GM19463 (cell line): Measurements from ENCODE around the gene DOCK10.

Experiments used
- ATAC-seq: cut with Tn5 transposase; IDR thresholded peaks from one replicate; pipeline ENCODE4 v1.9.1; 2021; ENCODE audit warnings: mild to moderate bottlenecking, moderate library complexity; ENCODE audit not compliant: unreplicated experiment

DOCK10 gene

DNA sequence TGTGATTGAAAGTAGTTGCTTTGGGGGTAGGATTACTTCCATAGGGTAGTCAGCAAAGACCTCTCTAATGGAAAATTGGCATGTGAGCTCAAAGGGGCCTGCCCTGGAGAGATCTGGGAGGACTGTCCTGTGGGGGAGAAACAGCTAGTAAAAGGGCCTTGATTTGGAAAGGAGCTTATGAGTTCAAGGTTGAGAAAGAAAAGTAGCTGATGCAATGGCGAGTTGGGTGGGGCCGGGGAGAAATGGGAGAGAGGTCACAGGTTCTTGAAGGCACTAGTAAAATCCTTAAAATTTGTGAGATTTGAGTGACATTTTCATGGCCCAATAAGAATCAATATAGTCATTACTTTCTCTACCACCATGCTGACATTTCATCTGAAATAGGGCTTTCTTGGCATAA is 244.1 kb downstream of the DOCK10 start:
- no peak for ATAC-seq

DNA sequence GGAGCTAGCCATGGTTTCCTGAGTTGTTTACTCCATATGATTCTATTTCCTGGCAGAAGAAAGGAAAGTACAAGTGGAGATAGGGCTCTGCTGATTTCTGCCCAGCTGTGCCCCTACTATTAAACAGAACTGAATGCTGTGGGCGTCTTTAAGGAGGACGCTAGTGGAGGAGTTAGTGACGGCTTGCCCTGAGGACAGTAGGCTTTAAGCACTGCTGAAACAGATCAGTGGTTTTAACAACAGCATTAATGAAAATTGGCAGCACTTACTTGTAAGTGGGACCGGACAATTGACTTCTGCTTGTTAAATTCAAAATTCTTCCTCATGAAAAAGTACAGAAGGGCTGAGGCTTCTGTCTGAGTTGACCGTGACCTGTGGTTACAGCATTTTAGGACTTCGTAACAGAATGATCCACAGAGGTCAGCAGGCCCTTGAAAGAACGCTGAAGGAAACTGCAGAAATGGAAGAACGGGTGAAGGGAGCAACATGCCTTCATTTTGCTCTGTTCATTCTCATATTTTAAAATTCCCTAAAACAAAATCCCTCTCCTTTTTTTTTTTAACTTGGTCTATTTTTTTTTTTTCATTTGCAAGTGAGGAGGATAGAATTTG is 245.5 kb downstream of the DOCK10 start:
- ATAC-seq, result no peak

DNA sequence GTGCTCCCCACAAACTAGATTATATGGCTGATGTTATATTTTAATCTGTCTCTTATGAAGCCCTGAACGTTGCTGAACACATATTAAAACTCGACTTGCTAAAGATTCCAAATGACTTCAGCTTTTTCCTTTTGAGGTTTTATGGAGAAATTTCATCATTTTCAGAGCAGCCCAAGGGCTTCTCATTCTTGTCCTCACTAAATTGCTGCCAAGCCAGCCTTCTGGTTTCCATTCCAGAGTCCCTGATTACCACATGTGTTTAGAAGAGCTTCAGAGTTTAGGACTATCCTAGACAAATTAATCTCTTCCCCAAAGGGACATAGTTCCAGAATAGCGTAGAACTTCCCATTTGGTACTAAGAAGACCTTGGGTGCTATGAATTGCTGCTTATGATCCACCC is 248.3 kb downstream of the DOCK10 start:
- ATAC-seq, result no peak

DNA sequence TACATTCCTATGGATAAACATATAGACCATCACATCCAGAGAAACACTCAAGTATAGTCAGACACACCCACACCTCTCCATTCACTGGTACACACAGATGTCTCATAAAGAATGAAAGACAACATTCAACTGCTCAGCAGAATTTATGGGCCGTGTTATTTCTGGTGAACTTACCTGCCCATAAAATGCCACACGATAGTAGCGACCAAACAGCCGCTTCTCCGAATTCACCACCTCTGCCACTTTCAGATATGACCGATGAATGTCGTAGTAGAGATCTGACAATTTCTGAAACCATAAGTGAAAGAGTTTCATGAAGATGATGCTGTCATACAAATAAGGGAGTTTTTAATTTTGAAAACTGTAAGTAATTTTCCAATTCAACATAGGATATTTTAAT is 255.4 kb downstream of the DOCK10 start:
- no peak for ATAC-seq

DNA sequence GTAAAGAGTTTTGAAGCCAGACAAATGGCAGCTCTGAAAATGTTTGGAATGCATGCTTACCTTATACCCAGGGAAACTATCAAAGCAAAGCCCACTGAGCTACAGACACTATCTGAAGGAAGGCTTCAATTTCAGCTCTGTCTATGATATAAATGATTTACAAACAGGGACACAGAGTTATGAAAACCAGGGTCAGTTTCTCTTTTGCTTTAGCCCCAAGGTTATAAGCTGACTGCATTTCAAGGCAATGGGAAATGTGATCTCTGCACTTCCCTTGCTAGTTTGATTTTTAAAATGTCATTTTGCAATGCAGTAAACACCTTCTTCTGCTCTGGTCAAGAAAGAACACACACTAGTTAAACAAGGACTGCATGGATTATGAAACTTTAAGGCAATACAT is 260.9 kb downstream of the DOCK10 start:
- ATAC-seq, result no peak

DNA sequence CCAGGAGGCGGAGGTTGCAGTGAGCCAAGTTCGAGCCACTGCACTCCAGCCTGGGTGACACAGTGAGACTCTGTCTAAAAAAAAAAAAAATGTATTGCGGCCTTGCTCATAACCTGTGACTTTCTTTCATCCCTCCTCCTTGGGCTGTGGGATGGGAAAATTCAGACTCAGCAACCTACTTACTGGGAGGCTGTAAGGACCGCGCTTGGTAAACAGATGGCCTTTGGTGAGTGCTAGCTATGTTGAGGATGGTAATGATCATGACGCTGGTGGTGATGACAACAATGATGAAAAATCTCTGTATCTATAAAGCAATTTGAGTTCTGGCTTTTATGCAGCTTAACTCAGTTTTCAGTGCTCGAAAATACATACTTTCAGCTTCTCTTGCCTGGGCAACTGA is 261.4 kb downstream of the DOCK10 start:
- no peak for ATAC-seq

DNA sequence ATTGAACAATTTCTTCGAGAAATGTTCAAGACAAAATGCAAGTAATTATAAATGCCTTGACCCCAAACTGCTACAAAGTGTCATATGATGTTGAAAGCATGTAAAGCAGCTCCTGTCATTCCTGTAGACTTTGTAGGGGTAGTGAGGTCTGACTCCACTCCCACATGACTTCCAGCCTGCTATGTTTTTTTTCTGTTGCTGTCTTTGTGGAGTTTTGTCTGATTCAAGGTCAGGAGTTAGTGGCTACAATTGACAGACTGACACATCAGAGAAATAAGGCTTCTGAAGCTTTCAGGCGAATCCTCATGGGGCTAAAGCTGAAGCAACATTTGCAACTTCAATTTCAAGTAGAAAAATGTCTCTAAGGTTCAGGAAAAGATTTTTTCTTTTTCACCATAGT is 262.2 kb downstream of the DOCK10 start:
- no peak for ATAC-seq

DNA sequence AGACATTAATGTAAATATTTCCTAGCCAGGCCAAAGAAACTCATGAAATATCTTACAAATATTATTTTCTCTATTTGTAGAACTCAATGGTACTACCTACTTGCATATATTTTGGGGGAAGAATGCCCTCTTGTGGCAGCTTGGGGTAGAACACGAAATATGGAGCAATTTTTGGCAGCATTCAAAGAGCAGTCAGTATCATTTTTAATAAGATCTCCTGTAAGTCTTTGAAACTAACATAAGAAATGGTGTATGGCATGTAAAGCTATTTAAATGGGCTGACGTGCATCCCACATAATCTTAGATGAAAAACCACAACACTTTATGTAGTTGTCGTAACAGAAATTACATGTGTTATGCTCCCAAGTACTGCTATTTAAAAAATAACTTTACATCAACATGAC is 263.8 kb downstream of the DOCK10 start:
- peak; percentile 60 for ATAC-seq

DNA sequence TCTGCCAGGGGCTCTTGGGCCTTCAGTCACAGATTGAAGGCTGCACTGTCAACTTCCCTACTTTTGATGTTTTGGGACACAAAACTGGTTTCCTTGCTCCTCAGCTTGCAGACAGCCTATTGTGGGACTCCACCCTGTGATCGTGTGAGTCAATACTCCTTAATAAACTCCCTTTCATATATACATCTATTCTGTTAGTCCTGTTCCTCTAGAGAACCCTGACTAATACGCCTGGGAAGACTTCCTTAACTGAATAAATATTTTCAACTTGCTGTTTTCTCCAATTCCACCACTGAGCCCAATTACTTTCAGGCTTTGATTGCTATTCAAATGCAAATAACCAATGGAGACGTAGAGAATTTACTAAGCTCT is 264.7 kb downstream of the DOCK10 start:
- no peak for ATAC-seq

DNA sequence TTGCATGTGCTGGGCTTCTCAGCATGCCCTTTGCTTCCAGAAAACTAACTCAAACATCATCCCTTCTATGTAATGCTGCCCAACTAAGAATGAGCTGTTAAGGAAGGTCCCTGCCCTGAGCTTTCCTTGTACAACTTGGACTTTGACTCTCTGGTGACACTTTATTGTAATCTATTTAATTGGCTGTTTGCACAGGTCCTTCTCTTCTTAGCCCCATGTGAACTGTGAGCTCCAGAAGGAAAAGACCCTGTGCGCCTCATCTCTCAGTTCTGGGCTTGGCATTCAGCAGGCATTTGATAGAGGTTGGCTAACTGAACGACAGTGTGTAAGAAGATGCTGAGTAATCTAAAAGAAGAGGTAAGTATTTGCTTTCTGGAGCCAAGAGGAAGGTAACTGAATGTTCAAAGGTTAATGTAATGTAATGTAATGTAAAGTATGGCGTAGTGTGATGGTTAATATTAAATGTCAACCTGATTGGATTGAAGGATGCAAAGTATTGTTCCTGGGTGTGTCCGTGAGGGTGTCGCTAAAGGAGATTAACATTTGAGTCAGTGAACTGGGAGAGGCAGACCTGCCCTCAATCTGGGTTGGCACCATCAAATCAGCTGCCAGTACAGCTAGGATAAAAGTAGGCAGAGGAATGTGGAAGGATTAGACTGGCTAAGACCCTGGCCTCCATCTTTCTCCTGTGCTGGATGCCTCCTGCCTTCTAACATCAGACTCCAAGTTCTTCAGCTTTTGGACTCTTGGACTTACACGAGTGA is 265.3 kb downstream of the DOCK10 start:
- no peak for ATAC-seq

DNA sequence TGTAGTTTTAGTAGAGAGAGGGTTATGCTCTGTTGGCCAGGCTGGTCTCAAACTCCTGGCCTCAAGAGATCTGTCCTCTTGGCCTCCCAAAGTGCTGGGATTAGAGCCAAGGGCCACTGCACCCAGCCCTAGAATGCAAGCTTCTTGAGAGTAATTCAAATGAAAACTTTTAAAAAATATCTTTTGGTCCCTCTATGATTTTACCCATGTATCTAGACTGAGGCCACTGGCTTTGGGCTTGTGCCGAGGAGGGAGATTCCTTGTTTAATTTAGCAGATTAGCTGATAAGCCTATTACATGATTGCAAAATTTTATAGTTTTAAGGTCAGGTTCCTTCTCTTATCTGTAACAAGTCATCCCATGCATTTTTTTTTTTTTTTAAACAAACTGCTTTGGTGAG is 266.6 kb downstream of the DOCK10 start:
- ATAC-seq, result no peak

DNA sequence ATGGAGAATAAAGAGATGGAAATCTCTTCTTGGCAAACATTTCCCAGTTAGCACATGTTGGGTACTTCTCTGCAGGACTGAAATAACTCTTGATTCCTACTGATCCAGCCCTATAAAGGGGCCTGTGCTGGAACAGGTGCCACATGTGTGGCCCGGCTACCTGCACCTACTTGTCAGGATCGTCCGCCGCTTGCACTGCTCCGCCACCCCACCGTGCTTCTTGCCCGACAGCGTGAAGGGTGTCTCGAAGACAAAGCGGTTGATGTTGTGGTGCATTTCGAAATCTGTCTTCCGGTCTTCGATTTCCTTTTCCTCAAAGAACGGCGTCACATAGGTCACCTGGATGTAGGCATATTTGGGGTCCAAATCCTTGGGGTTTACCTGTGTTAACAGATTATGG is 267.5 kb downstream of the DOCK10 start:
- no peak for ATAC-seq

DNA sequence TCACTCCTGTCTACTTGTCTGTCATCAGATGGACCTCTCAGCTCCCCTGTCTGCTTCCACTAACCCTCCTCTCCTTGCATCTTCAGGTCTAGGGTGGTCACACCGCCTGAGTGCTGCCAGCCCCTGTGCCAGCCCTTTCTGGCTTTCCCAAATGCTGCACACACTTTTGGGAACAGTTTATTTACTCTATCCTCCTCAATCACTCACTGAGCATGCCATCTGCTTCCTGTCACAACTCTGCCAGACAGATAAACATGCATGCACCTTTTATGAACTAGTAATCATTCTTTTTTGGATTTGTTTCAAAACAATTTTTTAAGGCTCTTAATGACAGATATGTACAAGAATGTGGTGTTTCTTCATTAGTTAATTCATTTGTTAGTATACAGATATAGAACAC is 269.8 kb downstream of the DOCK10 start:
- no peak for ATAC-seq

DNA sequence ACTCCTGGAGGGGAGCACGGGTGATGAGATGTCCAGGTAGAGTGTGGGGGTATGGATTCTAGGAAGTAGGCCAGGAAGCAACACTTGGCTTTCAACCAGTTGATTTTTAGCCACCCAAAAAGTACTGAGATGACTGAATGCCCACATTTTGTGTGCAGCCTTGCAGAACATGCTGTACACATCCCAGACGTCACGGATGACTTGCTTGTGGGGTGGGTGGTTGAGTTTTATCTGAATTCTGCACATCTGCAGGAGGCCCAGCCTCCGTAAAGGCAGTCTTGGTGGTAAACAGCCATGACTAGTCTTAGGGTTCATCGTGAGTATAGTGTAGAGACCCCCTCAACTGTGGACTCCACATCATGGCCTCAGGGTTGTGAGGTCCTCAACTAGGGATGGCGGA is 272.8 kb downstream of the DOCK10 start:
- peak; percentile 65 for ATAC-seq

DNA sequence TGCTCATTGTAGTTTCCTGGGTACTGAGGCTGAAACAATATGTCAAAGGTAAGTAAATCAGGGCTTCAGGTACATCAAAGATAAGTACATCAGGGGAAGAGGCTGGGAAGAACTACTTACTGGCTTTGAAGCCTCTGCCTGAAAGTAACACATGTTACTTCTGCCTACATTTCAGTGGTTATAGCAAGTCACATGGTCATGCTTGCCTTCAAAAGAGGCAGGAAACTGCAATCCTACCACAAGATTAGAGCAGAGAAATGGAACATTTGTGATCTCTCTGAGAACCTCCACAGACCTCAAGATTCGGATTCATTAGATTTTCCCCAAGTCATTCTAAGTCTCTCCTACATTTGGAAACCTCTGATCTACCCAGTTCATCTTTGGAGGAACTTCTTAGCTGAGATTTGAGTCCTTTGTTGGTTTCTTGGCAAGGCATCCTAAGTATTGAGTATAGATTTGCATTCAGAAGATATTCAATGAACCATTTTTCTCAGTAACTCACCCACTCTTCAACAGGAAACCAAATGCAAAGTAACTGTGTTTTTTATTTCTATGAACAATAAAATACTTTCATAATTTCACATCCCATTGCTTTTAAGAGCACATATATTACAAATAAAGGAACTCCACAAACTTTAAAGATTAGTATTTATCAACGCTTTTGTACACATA is 277.6 kb downstream of the DOCK10 start:
- peak; percentile 58 for ATAC-seq

DNA sequence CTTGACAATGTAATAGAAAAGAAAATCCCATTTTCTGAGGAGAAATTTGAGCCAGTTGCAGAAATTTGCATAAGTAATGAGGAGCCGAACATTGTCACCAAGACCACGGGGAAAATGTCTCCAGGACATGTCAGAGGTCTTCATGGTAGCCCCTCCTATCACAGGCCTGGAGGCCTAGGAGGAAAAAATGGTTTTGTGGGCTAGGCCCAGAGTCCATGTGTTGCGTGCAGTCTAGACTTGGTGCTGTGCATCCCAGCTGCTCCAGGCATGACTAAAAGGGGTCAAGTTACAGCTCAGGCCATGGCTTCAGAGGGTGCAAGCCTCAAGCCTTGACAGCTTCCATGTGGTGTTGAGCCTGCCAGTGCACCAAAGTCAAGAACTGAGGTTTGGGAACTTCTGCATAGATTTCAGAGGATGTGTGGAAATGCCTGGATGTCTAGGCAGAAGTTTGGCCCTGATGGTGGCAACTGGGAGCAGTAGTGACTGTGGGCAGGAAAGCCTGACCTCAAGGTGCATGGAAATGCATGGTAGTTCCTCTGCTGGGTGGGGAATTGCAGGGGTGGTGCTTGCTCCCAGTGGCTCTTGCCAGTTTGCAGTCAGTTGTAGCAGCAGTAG is 284.2 kb downstream of the DOCK10 start:
- ATAC-seq, result no peak

DNA sequence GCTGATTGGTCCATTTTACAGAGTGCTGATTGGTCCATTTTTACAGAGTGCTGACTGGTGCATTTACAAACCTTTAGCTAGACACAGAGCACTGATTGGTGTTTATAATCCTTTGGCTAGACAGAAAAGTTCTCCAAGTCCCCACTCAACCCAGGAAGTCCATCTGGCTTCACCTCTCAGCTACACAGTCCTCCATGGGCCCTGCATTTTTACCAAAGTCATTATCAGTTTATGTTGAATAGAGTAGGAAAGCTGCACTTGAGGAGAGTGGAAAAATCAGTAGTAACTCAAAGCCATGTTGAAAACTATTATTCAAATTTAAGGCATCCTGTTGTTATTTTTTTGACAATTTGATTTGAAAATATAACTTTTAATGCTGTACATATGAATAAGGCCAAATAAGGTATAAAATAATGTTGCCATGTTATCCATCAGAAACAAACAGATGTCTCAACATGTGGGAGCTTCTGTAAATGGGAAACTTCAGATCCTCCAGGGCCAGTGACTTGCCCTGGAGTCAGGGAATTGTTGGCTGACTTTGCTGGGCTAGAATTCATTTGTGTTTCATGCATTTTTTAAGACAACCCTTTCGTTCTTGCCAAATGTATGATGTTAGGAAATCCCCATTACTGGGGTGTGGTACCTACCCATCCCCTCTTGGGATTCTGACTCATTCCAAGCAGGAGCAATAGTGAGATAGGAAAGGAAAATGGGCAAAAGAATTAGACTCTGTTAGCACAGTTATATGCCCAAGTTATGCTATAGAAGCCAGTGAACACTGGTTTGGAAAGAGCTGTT is 288.3 kb downstream of the DOCK10 start:
- ATAC-seq, result no peak

DNA sequence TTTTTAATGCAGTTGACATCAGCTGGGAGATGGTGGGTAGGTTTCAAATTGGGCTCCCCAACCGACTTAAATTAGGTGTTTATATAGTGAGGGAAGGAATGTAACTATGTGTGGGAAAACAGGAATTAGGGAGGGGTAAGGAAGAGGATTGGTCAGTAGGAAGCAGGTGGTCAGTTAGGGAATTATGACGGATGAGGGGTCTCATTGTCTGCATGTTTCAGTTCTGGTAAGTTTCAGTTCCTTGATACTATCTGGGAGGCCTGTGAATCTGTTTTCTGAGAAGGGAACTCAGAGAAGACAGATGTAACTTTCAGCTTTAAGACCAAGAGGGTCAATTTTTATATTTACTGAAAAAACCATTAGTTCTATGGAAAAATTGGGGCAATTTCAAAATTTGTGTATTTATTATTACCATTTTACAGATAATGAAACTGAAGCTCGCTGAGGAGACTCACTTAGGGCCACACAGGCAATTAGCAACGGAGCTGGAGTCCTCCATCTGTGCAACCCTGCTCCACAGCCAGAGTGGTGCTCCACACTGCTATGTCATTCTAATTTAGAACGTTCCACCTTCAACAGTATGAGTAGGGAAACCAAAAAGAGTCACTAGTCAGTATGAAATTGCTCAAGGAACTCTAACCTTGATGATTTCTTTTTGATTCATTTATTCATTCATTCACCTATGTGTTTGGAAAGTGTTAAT is 290.1 kb downstream of the DOCK10 start:
- ATAC-seq, result peak; percentile 64

DNA sequence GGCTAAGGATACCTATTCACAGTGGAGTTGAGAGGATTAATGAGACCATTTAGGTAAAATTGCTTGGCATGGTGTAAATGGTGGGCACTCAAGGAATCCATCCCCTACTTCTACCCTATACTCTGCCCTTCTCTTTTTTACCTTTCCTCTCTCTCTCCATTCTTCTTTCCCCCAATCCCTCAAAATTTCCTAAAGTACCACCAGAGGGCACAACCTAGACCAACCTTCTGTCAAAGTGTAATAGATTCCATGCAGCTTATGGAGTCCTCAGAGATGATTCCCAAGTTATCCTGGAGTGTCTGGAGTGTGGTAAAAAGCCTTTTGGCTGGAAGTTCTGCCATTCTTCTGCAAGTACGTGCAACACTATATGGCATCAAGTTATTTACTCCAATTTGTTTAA is 293.1 kb downstream of the DOCK10 start:
- ATAC-seq, result no peak

DNA sequence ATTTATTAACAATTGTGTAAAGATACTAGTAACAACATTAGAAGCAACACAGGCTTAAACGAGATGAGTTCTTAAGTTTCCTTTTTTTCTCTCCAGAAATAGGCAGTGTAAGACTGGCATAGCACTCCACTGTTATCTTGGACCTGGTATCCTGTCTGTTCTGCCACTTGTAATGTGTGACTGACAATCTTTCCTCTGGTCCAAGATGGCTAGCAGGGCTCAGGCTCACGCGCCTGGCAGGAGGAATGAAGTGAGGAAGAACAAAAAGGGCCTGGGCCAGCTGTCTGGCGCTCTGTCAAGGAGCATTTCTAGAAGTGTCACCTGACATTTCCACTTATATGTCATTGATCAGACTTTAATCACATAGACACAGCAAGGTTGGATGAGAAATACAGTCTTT is 294.5 kb downstream of the DOCK10 start:
- no peak for ATAC-seq

DNA sequence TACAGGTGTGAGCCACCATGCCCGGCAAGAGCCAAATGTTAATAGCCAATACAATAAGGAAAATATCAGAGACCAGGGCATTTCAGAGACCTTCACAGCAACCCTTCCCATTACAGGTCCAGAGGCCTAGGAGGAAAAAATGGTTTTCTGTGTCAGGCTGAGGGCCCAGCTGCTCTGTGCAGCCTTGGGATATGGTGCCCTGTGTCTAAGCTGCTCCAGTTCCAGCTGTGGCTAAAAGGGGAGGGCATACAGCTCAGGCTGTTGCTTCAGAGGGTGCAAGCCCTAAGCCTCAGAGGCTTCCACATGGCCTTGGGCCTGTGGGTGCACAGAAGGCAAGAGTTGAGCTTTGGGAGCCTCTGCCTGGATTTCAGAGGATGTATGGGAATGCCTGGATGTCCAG is 306.0 kb downstream of the DOCK10 start:
- no peak for ATAC-seq
